ENCODE data around the gene GZMM. TPM values are rescaled to one million over a fixed set of nuclear protein-coding genes. Genes with fewer than 3 reads are reported as not detected.

The GZMM gene
- total and polyA plus RNA-seq, 2 of the 13 experiments (the other 11 are each of a cell fraction or from before 2014, with no cell fraction given), result 0.07 TPM; not detected in 1

GRCh38 chr19:585551-586110 lies 41.8 kb downstream of the GZMM start:
- BruUV-seq (replicated peaks), result no TSS peak
- no peak for DNase-seq (ENCODE audit: low spot score)
- ChIA-PET CTCF (ENCODE audit: low intra/inter-chr PET ratio, low total read pairs) (interaction anchor here (2.4 to 3.0 kb wide), 2 partner anchors 19 kb away, joined by 9 read pairs; no protein-coding TSS in a partner anchor), POLR2A (interaction anchor here (1.5 to 3.9 kb wide), 2 partner anchors 11 to 13 kb away, joined by 5 to 16 read pairs; partner anchors contain the start of gene BSG)
- no peak for FAIRE-seq
- H3K27ac ChIP-seq (ENCODE audit: extremely low read length, insufficient read depth, low read length), result no peak overlapping the region
- peaks cover 5 to 22% of the 10 kb centered on the region in 2 experiments for H3K27me3 ChIP-seq (ENCODE audit: control insufficient read depth in 1 of 2, insufficient read depth in 2 of 2, low read length in 2 of 2)
- H3K9me3 ChIP-seq (ENCODE audit: low read length), result no peaks in the 10 kb centered on the region
- peaks cover 44% of the 10 kb centered on the region for H4K20me1 ChIP-seq (ENCODE audit: insufficient read depth, low read length)
- H3K4me2 ChIP-seq (ENCODE audit: low read depth, low read length), result no peak overlapping the region
- in situ Hi-C loops (cut with HindIII; ENCODE audit: extremely low pct_ligation_motif_present, low pct_unique_long_range_greater_than_20kb), result loop anchor here (5.0 to 10.0 kb wide), 2 partner anchors 33 to 149 kb away; no protein-coding TSS in a partner anchor
- H3K79me2 ChIP-seq (ENCODE audit: insufficient read depth, low read length), result no peaks in the 10 kb centered on the region
- peak; percentile 12 for ATAC-seq
- no peak overlapping the region for H3K4me3 ChIP-seq (replicated peaks in 1 of 3; ENCODE audit: insufficient read depth in 1 of 3, low read depth in 2 of 3, low read length in 3 of 3)
- intact Hi-C loops (cut with micrococcal nuclease; ENCODE audit: unreplicated experiment), result loop anchor here (10.0 kb wide), 1 partner anchor 79 kb away; the partner anchor contains the start of gene RNF126
- no peak overlapping the region for H3K9ac ChIP-seq (ENCODE audit: insufficient read depth, low read depth, low read length)
- no peak overlapping the region for H2AFZ ChIP-seq (ENCODE audit: low read length)
- TF ChIP-seq PRDM15 (CRISPR knock-in tag; IDR thresholded peaks at IDR 0.05), result no peak
- TF ChIP-seq THAP8 (CRISPR knock-in tag; IDR thresholded peaks at IDR 0.05; ENCODE audit: borderline replicate concordance), result no peak
- TF ChIP-seq FOSL2 (CRISPR knock-in tag; IDR thresholded peaks at IDR 0.05), result peak; percentile 43; the same call in 1 of the 2 replicates
- TF ChIP-seq ZUFSP (CRISPR knock-in tag; IDR thresholded peaks at IDR 0.05; ENCODE audit: borderline replicate concordance), result no peak
- peaks cover 35% of the 10 kb centered on the region for H3K4me1 ChIP-seq (ENCODE audit: insufficient read depth, low read length)
- peaks cover 12 to 16% of the 10 kb centered on the region in 2 experiments; a peak in 4 of 5 replicates for H3K36me3 ChIP-seq (replicated peaks in 1 of 2; ENCODE audit: control insufficient read depth in 1 of 2, insufficient read depth in 2 of 2, low read length in 2 of 2)
- 30% methylated on average over 2 of the region's 10 CpGs for WGBS (ENCODE audit: low lambda C conversion rate)

Measured in HepG2 (cell line).